HL-60 (cell line): ENCODE results near the gene PPA1.

Source experiments
- DNase-seq, 2 experiments: peaks; one replicate each; pipeline ENCODE4 v3.0.0-alpha.2; 2010 to 2020; ENCODE audit warnings: low read depth in 1 of 2, low spot score in 1 of 2
- H3K27ac ChIP-seq: fragments of 250-450 bp; sonication (Bioruptor Pico); replicated peaks from 2 replicates; pipeline ENCODE4 v1.5.1; 2020; ENCODE audit warnings: mild to moderate bottlenecking, moderate library complexity
- H3K27me3 ChIP-seq: fragments of 250-450 bp; sonication (Bioruptor Pico); 2 replicates; pipeline ENCODE4 v1.5.1; 2021; ENCODE audit warnings: mild to moderate bottlenecking, moderate library complexity; ENCODE audit not compliant: insufficient read depth, poor library complexity, severe bottlenecking
- H3K4me3 ChIP-seq: replicated peaks from 2 replicates; pipeline ENCODE4 v1.5.1; 2011; ENCODE audit warnings: mild to moderate bottlenecking, control low read depth, low read length; ENCODE audit not compliant: insufficient read depth
- GABPA ChIP-seq: IDR thresholded peaks from 2 replicates; pipeline ENCODE4 v1.6.1; 2012; ENCODE audit warnings: low read depth
- POLR2AphosphoS5 ChIP-seq: IDR thresholded peaks from 2 replicates; pipeline ENCODE4 v1.6.1; 2012; ENCODE audit warnings: low read depth
- SPI1 ChIP-seq: IDR thresholded peaks from 2 replicates; pipeline ENCODE4 v1.6.1; 2012; ENCODE audit warnings: low read depth, mild to moderate bottlenecking, borderline replicate concordance
- long read RNA-seq: library from polyadenylated mRNA; unstranded; transcript quantifications from one replicate; pipeline ENCODE4 v2.0.0, GENCODE V29; 2020
- TF ChIP-seq, protein P1 (sequence below): IDR thresholded peaks from one replicate; pipeline ENCODE4 v1.5.1; 2011; ENCODE audit warnings: low read length, control low read depth, inconsistent platforms; ENCODE audit not compliant: insufficient read depth
- TF ChIP-seq, protein P2 (sequence below): IDR thresholded peaks from 2 replicates; pipeline ENCODE4 v1.6.1; 2012; ENCODE audit warnings: low read depth; ENCODE audit not compliant: insufficient replicate concordance

The PPA1 gene
- long read RNA-seq, transcript PPA1-202 (11 exons, 1,295 nt), result major isoform, 2,023 of 2,061 reads
- long read RNA-seq, partial matches to known transcripts, result 5 of 2,061 reads
- long read RNA-seq, other reads (novel, unspliced or antisense), result 33 of 2,061 reads

DNA sequence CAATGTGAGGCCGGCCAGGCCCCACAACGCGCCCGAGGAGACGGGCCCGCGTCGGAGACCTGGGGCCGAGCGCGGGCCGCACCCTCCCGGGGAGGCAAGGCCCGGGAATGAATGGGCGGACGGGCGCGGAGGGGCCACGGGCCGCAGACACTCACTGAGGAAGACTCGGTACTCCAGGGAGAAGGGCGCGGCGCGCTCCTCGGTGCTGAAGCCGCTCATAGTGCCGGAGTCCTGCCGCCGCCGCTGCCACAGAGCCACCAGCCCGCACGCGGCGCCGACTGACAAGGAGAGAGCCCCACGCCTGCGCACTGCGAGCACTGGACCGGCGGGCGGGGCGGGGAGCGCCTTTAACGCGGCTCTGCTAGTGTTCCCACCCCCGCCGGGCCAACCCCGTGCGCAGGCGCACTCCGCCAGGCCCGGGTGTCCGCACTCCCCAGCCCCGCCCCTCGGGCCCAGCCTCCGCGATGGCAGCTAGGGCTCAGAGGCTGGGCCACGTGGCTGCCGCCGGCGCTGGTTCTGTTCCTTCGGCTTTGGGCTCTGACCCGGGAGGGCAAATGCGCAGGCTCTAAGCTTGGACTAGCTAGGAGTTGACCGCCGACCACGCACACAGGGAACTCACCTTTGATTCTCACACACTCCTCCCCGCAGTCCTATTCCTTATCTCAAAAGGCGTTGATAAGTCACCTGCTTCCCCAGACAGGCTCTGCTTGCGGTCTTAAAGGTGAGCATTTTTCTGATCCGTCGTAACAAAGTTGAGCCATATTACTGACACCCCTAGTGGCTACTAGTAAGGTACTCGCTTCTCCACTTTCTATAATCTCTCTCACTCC is at the start of gene PPA1:
PPA1 (minus strand) TSS at position 321 of the 830 bp plus-strand sequence; CDS start at position 219, 102 bp downstream.
- no peaks in the 10 kb centered on the region for H3K27me3 ChIP-seq
- peak within 1 kb of the TSS; percentile 74 for H3K4me3 ChIP-seq
- TF ChIP-seq POLR2AphosphoS5 (peak; percentile 90), SPI1 (no peak)
- DNase-seq, result peak; percentile 93 to 97
- peak within 1 kb of the TSS; percentile 69 for H3K27ac ChIP-seq

DNA sequence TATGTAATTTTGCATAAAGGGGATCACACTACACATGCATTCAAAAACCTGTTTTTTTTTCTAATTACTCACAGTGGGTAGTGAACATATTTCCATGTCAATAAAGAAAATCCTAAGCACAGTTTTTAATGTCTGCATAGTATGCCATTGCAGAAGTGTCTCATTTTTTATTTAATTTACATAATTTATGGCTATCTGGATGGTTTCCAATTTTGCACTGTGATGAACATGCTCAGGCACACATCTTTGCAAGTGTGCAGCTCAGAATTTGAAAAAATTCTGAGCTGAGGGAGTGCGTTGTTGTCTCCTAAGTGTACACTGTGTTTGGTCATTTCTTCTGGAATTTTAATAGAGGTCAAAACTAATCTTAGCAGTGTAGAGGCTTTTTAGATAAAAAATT is 48.4 kb upstream of the PPA1 start:
- no peak overlapping the region for H3K4me3 ChIP-seq
- H3K27ac ChIP-seq, result no peak overlapping the region
- H3K27me3 ChIP-seq, result peaks cover 22% of the 10 kb centered on the region
- DNase-seq, result no peak
- TF ChIP-seq, protein P1, sequence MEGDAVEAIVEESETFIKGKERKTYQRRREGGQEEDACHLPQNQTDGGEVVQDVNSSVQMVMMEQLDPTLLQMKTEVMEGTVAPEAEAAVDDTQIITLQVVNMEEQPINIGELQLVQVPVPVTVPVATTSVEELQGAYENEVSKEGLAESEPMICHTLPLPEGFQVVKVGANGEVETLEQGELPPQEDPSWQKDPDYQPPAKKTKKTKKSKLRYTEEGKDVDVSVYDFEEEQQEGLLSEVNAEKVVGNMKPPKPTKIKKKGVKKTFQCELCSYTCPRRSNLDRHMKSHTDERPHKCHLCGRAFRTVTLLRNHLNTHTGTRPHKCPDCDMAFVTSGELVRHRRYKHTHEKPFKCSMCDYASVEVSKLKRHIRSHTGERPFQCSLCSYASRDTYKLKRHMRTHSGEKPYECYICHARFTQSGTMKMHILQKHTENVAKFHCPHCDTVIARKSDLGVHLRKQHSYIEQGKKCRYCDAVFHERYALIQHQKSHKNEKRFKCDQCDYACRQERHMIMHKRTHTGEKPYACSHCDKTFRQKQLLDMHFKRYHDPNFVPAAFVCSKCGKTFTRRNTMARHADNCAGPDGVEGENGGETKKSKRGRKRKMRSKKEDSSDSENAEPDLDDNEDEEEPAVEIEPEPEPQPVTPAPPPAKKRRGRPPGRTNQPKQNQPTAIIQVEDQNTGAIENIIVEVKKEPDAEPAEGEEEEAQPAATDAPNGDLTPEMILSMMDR, result no peak
- TF ChIP-seq SPI1, result no peak
- no peak for TF ChIP-seq POLR2AphosphoS5

DNA sequence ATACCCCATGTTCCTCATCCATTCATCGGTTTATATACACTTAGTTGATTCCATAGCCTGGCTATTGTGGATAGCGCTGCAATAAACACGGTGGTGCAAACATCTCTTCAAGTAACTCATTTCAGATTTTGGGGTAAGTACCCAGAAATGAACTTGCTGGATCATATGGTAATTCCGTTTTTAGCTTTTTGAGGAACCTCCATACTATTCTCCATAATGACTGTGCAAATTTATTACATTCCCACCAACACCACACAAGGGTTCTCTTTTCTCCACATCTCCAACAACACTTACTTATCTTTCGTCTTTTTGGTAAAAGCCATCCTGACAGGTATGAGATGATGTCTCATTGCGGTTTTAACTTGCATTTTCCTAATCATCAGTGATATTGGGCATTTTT is 46.9 kb upstream of the PPA1 start:
- Histone ChIP-seq H3K27ac (no peak overlapping the region), H3K27me3 (peaks cover 22% of the 10 kb centered on the region), H3K4me3 (no peak overlapping the region)
- TF ChIP-seq, protein P1, result no peak
- TF ChIP-seq SPI1, result no peak
- TF ChIP-seq GABPA, result no peak
- TF ChIP-seq, protein P2, sequence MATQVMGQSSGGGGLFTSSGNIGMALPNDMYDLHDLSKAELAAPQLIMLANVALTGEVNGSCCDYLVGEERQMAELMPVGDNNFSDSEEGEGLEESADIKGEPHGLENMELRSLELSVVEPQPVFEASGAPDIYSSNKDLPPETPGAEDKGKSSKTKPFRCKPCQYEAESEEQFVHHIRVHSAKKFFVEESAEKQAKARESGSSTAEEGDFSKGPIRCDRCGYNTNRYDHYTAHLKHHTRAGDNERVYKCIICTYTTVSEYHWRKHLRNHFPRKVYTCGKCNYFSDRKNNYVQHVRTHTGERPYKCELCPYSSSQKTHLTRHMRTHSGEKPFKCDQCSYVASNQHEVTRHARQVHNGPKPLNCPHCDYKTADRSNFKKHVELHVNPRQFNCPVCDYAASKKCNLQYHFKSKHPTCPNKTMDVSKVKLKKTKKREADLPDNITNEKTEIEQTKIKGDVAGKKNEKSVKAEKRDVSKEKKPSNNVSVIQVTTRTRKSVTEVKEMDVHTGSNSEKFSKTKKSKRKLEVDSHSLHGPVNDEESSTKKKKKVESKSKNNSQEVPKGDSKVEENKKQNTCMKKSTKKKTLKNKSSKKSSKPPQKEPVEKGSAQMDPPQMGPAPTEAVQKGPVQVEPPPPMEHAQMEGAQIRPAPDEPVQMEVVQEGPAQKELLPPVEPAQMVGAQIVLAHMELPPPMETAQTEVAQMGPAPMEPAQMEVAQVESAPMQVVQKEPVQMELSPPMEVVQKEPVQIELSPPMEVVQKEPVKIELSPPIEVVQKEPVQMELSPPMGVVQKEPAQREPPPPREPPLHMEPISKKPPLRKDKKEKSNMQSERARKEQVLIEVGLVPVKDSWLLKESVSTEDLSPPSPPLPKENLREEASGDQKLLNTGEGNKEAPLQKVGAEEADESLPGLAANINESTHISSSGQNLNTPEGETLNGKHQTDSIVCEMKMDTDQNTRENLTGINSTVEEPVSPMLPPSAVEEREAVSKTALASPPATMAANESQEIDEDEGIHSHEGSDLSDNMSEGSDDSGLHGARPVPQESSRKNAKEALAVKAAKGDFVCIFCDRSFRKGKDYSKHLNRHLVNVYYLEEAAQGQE, result no peak
- TF ChIP-seq POLR2AphosphoS5, result no peak
- DNase-seq, result no peak

- Histone ChIP-seq H3K27me3 (peaks cover 3% of the 10 kb centered on the region), H3K27ac (no peak overlapping the region), H3K4me3 (no peak overlapping the region)
- DNase-seq, result no peak
- TF ChIP-seq GABPA (no peak), SPI1 (no peak), POLR2AphosphoS5 (no peak)
- TF ChIP-seq, protein P2, result no peak
- TF ChIP-seq, protein P1, result no peak
These were observed 44.3 kb upstream of the PPA1 start for GRCh38 chr10:70277396-70278030.
